PC-3 (cell line): ENCODE results near the gene MAD2L1BP. TPM values are rescaled to one million over a fixed set of nuclear protein-coding genes. Genes with fewer than 3 reads are reported as not detected.
A peak's percentile ranks its signal among the peaks of the same experiment; 100 is the strongest.

Experiments used
- ATAC-seq: fragments of 200-7000 bp; cut with Tn5 transposase; 2 replicates; pipeline ENCODE4 v1.9.1; 2020; ENCODE audit warnings: mild to moderate bottlenecking, moderate library complexity
- BruUV-seq: library from RNA; stranded (reverse); fragments of 400-500 nt; replicated peaks from 2 replicates; lab custom pipeline; 2021; lab: Mats Ljungman, UMichigan
- CTCF ChIA-PET: fragments of 300-600 bp; sonication (Branson Sonifier 250); formaldehyde crosslinking; loops from one replicate; lab custom pipeline; 2022; ENCODE audit warnings: antibody characterized with exemption; lab: Charles Lee
- POLR2A ChIA-PET: fragments of 300-600 bp; sonication (Branson Sonifier 250); formaldehyde crosslinking; loops from one replicate; lab custom pipeline; 2022; ENCODE audit warnings: antibody characterized with exemption; ENCODE audit not compliant: unreplicated experiment; lab: Charles Lee
- DNase-seq: peaks from one replicate; pipeline ENCODE4 v3.0.0-alpha.2; 2015
- H2AFZ ChIP-seq: fragments of 300-600 bp; sonication (generic); 2 replicates; pipeline ENCODE4 v1.6.0; 2016; ENCODE audit warnings: antibody characterized with exemption, low read length
- H3F3A ChIP-seq: fragments of 300-600 bp; sonication (generic); one replicate; pipeline ENCODE4 v1.6.0; 2017; ENCODE audit warnings: antibody characterized with exemption, low read length, control low read depth, mild to moderate bottlenecking; ENCODE audit not compliant: unreplicated experiment
- H3K27ac ChIP-seq: fragments of 300-600 bp; sonication (generic); 2 replicates; pipeline ENCODE4 v1.5.1; 2016; ENCODE audit warnings: mild to moderate bottlenecking, low read length
- H3K27me3 ChIP-seq: fragments of 300-600 bp; sonication (generic); 2 replicates; pipeline ENCODE4 v1.6.1; 2016; ENCODE audit warnings: low read length, mixed read lengths
- H3K36me3 ChIP-seq: fragments of 300-600 bp; sonication (generic); 2 replicates; pipeline ENCODE4 v1.6.1; 2016; ENCODE audit warnings: low read depth, mixed run types, low read length, mixed read lengths
- H3K4me1 ChIP-seq: fragments of 300-600 bp; sonication (generic); 2 replicates; pipeline ENCODE4 v1.5.1; 2016; ENCODE audit warnings: low read length; ENCODE audit not compliant: insufficient read depth
- H3K4me2 ChIP-seq: fragments of 300-600 bp; sonication (generic); 2 replicates; pipeline ENCODE4 v1.6.0; 2016; ENCODE audit warnings: low read length
- H3K4me3 ChIP-seq: fragments of 300-600 bp; sonication (generic); 2 replicates; pipeline ENCODE4 v1.5.1; 2016; ENCODE audit warnings: mild to moderate bottlenecking, low read length, mixed read lengths
- H3K79me2 ChIP-seq: fragments of 300-600 bp; sonication (generic); 2 replicates; pipeline ENCODE4 v1.6.1; 2017; ENCODE audit warnings: low read length, mixed read lengths
- H3K9ac ChIP-seq: fragments of 300-600 bp; sonication (generic); 2 replicates; pipeline ENCODE4 v1.6.0; 2016; ENCODE audit warnings: mild to moderate bottlenecking, low read length
- H3K9me2 ChIP-seq: fragments of 300-600 bp; sonication (generic); replicated peaks from 2 replicates; pipeline ENCODE4 v1.6.1; 2016; ENCODE audit warnings: mixed run types, low read length, mixed read lengths
- H3K9me3 ChIP-seq: fragments of 300-600 bp; sonication (generic); 2 replicates; pipeline ENCODE4 v1.6.1; 2016; ENCODE audit warnings: low read length, mixed read lengths
- H4K20me1 ChIP-seq: fragments of 300-600 bp; sonication (generic); 2 replicates; pipeline ENCODE4 v1.6.1; 2016; ENCODE audit warnings: low read length, mixed read lengths
- EZH2 ChIP-seq: fragments of 300-600 bp; sonication (generic); IDR thresholded peaks from one replicate; pipeline ENCODE4 v1.6.1; 2017; ENCODE audit warnings: antibody characterized with exemption, mild to moderate bottlenecking, low read length; ENCODE audit not compliant: unreplicated experiment
- EZH2phosphoT487 ChIP-seq: fragments of 300-600 bp; sonication (generic); IDR thresholded peaks from 2 replicates; pipeline ENCODE4 v1.6.1; 2018; ENCODE audit warnings: mild to moderate bottlenecking, antibody characterized with exemption, low read length, borderline replicate concordance
- intact Hi-C: fragments of 100-400 bp; cut with micrococcal nuclease; formaldehyde crosslinking; loops from 2 replicates; pipeline ENCODE4 v1.9.0; 2023
- total RNA-seq: library from RNA; depleted of rRNA; stranded (reverse); fragments of >200 nt; gene quantifications from 2 replicates; pipeline ENCODE4 v1.2.3, GENCODE V29; 2014
- TF ChIP-seq, protein P1 (sequence below): fragments of 300-600 bp; sonication (generic); conservative IDR thresholded peaks from 2 replicates; pipeline ENCODE4 v1.5.1; 2017; ENCODE audit warnings: antibody characterized with exemption, low read depth, mild to moderate bottlenecking, low read length

The MAD2L1BP gene
- total RNA-seq, 1 experiment from 2014 or later = 40.9 TPM

DNA sequence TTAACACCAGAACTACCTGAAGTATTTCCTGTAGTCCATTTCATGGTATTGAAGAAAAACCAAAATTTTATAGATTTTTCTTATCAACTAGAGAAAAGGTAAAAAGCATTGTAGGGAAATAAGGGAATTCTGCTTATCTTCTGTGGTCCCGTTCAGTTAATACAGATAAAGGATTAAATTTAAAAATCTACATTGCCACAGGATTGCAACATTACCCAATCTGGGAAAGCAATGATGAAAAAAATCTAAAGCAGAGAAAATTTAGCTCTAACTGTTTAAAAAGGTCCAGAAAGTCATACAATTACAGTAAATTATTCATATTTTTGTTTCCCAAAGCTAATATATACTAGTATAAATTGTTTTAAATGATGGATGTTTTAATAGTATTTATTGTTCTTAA is 41.7 kb upstream of the MAD2L1BP start:
- Histone ChIP-seq H3K9me2 (no peaks in the 10 kb centered on the region), H3K9me3 (no peaks in the 10 kb centered on the region), H3K27ac (no peak overlapping the region), H2AFZ (no peak overlapping the region), H3K4me1 (no peaks in the 10 kb centered on the region), H3K27me3 (no peaks in the 10 kb centered on the region), H3K79me2 (no peaks in the 10 kb centered on the region), H4K20me1 (no peaks in the 10 kb centered on the region), H3K36me3 (peaks cover 9% of the 10 kb centered on the region), H3F3A (no peaks in the 10 kb centered on the region), H3K4me3 (no peak overlapping the region), H3K4me2 (no peak overlapping the region), H3K9ac (no peak overlapping the region)
- TF ChIP-seq, protein P1, sequence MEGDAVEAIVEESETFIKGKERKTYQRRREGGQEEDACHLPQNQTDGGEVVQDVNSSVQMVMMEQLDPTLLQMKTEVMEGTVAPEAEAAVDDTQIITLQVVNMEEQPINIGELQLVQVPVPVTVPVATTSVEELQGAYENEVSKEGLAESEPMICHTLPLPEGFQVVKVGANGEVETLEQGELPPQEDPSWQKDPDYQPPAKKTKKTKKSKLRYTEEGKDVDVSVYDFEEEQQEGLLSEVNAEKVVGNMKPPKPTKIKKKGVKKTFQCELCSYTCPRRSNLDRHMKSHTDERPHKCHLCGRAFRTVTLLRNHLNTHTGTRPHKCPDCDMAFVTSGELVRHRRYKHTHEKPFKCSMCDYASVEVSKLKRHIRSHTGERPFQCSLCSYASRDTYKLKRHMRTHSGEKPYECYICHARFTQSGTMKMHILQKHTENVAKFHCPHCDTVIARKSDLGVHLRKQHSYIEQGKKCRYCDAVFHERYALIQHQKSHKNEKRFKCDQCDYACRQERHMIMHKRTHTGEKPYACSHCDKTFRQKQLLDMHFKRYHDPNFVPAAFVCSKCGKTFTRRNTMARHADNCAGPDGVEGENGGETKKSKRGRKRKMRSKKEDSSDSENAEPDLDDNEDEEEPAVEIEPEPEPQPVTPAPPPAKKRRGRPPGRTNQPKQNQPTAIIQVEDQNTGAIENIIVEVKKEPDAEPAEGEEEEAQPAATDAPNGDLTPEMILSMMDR = no peak
- TF ChIP-seq EZH2phosphoT487 (no peak), EZH2 (no peak)
- no peak for DNase-seq
- CTCF ChIA-PET = no interaction called here
- BruUV-seq = no TSS peak
- POLR2A ChIA-PET = no interaction called here
- intact Hi-C loops = no loop called here
- no peak for ATAC-seq

DNA sequence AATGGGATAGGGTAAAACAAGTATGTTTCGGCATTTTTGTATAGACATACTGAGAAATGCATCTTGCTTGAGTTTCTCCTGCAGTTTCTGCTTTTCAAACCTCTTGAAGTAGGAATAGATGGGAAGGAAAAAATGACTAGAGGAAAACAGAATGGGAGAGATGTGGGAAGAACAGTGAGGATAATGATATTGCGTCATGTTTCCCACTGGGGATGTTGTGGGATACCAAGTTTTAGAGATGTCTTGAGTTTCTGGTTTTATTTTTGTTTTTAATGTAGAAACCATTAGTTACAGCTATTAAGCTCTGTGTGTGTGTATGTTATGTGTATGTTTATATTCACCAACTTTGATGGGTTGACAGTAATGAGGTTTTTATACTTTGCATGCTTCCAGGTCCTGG is 35.0 kb upstream of the MAD2L1BP start:
- ChIA-PET CTCF (no interaction called here), POLR2A (no interaction called here)
- ATAC-seq (no peak), DNase-seq (no peak)
- Histone ChIP-seq H2AFZ (no peak overlapping the region), H3K4me2 (no peak overlapping the region), H3K36me3 (peaks cover 18% of the 10 kb centered on the region), H3K27ac (no peak overlapping the region), H3K9me3 (no peaks in the 10 kb centered on the region), H3F3A (no peaks in the 10 kb centered on the region), H3K79me2 (no peaks in the 10 kb centered on the region), H3K4me1 (peaks cover 8% of the 10 kb centered on the region; the same call in 1 of the 2 replicates), H3K9ac (no peak overlapping the region), H3K4me3 (no peak overlapping the region), H3K27me3 (no peaks in the 10 kb centered on the region), H4K20me1 (no peaks in the 10 kb centered on the region), H3K9me2 (no peaks in the 10 kb centered on the region)
- intact Hi-C loops = no loop called here
- no peak for TF ChIP-seq EZH2phosphoT487
- TF ChIP-seq, protein P1 = no peak
- no peak for TF ChIP-seq EZH2
- no TSS peak for BruUV-seq

DNA sequence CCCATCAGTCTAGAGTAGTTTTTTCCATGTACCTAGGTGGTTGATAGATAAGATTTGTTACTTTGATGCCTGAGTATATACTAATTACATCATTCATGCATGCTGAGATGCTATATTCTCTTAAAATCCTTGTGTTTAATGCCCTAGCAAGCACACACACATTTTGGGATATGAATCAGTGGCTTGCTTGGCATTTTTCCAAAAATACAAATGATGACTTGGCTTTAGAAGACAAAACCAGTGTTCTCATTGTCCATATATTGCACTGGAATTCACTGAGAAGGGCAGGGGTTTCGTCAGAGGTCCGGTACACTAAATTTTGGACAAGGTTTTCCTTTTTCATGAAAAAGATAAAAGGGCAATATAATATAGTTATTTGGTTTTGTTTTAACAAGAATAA is 31.5 kb upstream of the MAD2L1BP start:
- no TSS peak for BruUV-seq
- 0 out of 2 replicates have a peak, but pooled peaks have one; percentile 25 for ATAC-seq
- Histone ChIP-seq H3K79me2 (no peaks in the 10 kb centered on the region), H3K4me2 (no peak overlapping the region), H3K27ac (no peak overlapping the region), H2AFZ (no peak overlapping the region), H4K20me1 (no peaks in the 10 kb centered on the region), H3K9me2 (no peaks in the 10 kb centered on the region), H3F3A (no peaks in the 10 kb centered on the region), H3K36me3 (peaks cover 21% of the 10 kb centered on the region), H3K9ac (no peak overlapping the region), H3K4me1 (peaks cover 8% of the 10 kb centered on the region; the same call in 1 of the 2 replicates), H3K27me3 (no peaks in the 10 kb centered on the region), H3K4me3 (no peak overlapping the region), H3K9me3 (no peaks in the 10 kb centered on the region)
- ChIA-PET CTCF (no interaction called here), POLR2A (no interaction called here)
- intact Hi-C loops = no loop called here
- TF ChIP-seq EZH2phosphoT487 (no peak), EZH2 (no peak)
- TF ChIP-seq, protein P1 = no peak
- DNase-seq = peak; percentile 75
